ENCODE results near the gene SLC34A1. TPM values are rescaled to one million over a fixed set of nuclear protein-coding genes. Genes with fewer than 3 reads are reported as not detected.

Gene SLC34A1
- total RNA-seq, 2 donors from 2014 or later: 0.31 to 0.40 TPM

- Mint-ChIP-seq H3K36me3 (ENCODE audit: low read depth) (peaks cover 8% of the 10 kb centered on the region), H3K27me3 (no peaks in the 10 kb centered on the region), H3K27ac (peak overlapping the region; percentile 99), H3K4me1 (peaks cover 57% of the 10 kb centered on the region), H3K4me3 (no peak overlapping the region)
- ATAC-seq (no peak), DNase-seq (no peak)
- no peaks in the 10 kb centered on the region for H3K9me3 ChIP-seq (ENCODE audit: control insufficient read depth, low read length, poor library complexity, severe bottlenecking)
Observed at GRCh38 chr5:177440990-177441780, 57.0 kb downstream of the SLC34A1 start.

- H3K36me3 Mint-ChIP-seq (ENCODE audit: low read depth): peaks cover 6% of the 10 kb centered on the region
- H3K9me3 ChIP-seq (ENCODE audit: control insufficient read depth, low read length, poor library complexity, severe bottlenecking): no peaks in the 10 kb centered on the region
- H3K27ac Mint-ChIP-seq: peak overlapping the region; percentile 99
- H3K27me3 Mint-ChIP-seq: no peaks in the 10 kb centered on the region
- ATAC-seq (no peak), DNase-seq (no peak)
- H3K4me1 Mint-ChIP-seq: peaks cover 52% of the 10 kb centered on the region
- H3K4me3 Mint-ChIP-seq: no peak overlapping the region
Observed at GRCh38 chr5:177442066-177442826, 58.0 kb downstream of the SLC34A1 start.

- H3K9me3 ChIP-seq (ENCODE audit: control insufficient read depth, low read length, poor library complexity, severe bottlenecking): no peaks in the 10 kb centered on the region
- DNase-seq (peak in 1 of 3 donors; percentile 5), ATAC-seq (no peak)
- Mint-ChIP-seq H3K27ac (peak overlapping the region; percentile 99), H3K36me3 (ENCODE audit: low read depth) (peaks cover 6% of the 10 kb centered on the region), H3K27me3 (no peaks in the 10 kb centered on the region), H3K4me1 (peaks cover 49% of the 10 kb centered on the region), H3K4me3 (no peak overlapping the region)
Observed at GRCh38 chr5:177443144-177443983, 59.1 kb downstream of the SLC34A1 start.

- Mint-ChIP-seq H3K27me3 (no peaks in the 10 kb centered on the region), H3K4me3 (peak overlapping the region; percentile 90), H3K36me3 (ENCODE audit: low read depth) (peaks cover 6% of the 10 kb centered on the region), H3K27ac (peak overlapping the region; percentile 99), H3K4me1 (peaks cover 50% of the 10 kb centered on the region)
- ATAC-seq (peak; percentile 45), DNase-seq (peak in 2 of 3 donors; percentile 45)
- H3K9me3 ChIP-seq (ENCODE audit: control insufficient read depth, low read length, poor library complexity, severe bottlenecking): no peaks in the 10 kb centered on the region
Observed at GRCh38 chr5:177444106-177445051, 60.1 kb downstream of the SLC34A1 start.

- ATAC-seq: peak; percentile 35
Observed at GRCh38 chr5:177445052-177445916, 61.0 kb downstream of the SLC34A1 start.

GRCh38 chr5:177445917-177446199, 61.6 kb downstream of the SLC34A1 start:
- no peaks in the 10 kb centered on the region for H3K27me3 Mint-ChIP-seq
- peaks cover 45% of the 10 kb centered on the region for H3K4me1 Mint-ChIP-seq
- H3K4me3 Mint-ChIP-seq: peak overlapping the region; percentile 88
- peak overlapping the region; percentile 99 for H3K27ac Mint-ChIP-seq
- ATAC-seq (no peak), DNase-seq (no peak)
- peaks cover 4% of the 10 kb centered on the region for H3K36me3 Mint-ChIP-seq (ENCODE audit: low read depth)
- no peaks in the 10 kb centered on the region for H3K9me3 ChIP-seq (ENCODE audit: control insufficient read depth, low read length, poor library complexity, severe bottlenecking)

More at GRCh38 chr5:177445052-177445916, 61.0 kb downstream of the SLC34A1 start:
- peak overlapping the region; percentile 90 for H3K4me3 Mint-ChIP-seq
- peaks cover 46% of the 10 kb centered on the region for H3K4me1 Mint-ChIP-seq
- no peaks in the 10 kb centered on the region for H3K27me3 Mint-ChIP-seq
- no peaks in the 10 kb centered on the region for H3K9me3 ChIP-seq (ENCODE audit: control insufficient read depth, low read length, poor library complexity, severe bottlenecking)
- peak overlapping the region; percentile 99 for H3K27ac Mint-ChIP-seq
- H3K36me3 Mint-ChIP-seq (ENCODE audit: low read depth): peaks cover 4% of the 10 kb centered on the region
- peak in 2 of 3 donors; percentile 10 to 51 for DNase-seq

GRCh38 chr5:177446200-177447065, 62.2 kb downstream of the SLC34A1 start, which contains the start of gene PRR7:
PRR7 (plus strand) TSS chr5:177446814; CDS start chr5:177455068, 8,254 bp downstream.
- H3K4me3 Mint-ChIP-seq: peak within 1 kb of the TSS; percentile 88
- H3K27me3 Mint-ChIP-seq: no peaks in the 10 kb centered on the region
- peak within 1 kb of the TSS; percentile 99 for H3K27ac Mint-ChIP-seq
- peak; percentile 52 for ATAC-seq
- peaks cover 4% of the 10 kb centered on the region for H3K36me3 Mint-ChIP-seq (ENCODE audit: low read depth)
- peaks cover 44% of the 10 kb centered on the region for H3K4me1 Mint-ChIP-seq
- DNase-seq: peak; percentile 63 to 77 (median 64)
- no peaks in the 10 kb centered on the region for H3K9me3 ChIP-seq (ENCODE audit: control insufficient read depth, low read length, poor library complexity, severe bottlenecking)

GRCh38 chr5:177447066-177447610, 62.9 kb downstream of the SLC34A1 start:
- ATAC-seq (peak; percentile 58), DNase-seq (peak; percentile 69 to 80 (median 78))
- no peaks in the 10 kb centered on the region for H3K9me3 ChIP-seq (ENCODE audit: control insufficient read depth, low read length, poor library complexity, severe bottlenecking)
- H3K36me3 Mint-ChIP-seq (ENCODE audit: low read depth): peaks cover 4% of the 10 kb centered on the region
- H3K27me3 Mint-ChIP-seq: no peaks in the 10 kb centered on the region
- H3K27ac Mint-ChIP-seq: no peak overlapping the region
- H3K4me1 Mint-ChIP-seq: peaks cover 45% of the 10 kb centered on the region
- peak overlapping the region; percentile 78 for H3K4me3 Mint-ChIP-seq

GRCh38 chr5:177447611-177448243, 63.5 kb downstream of the SLC34A1 start:
- H3K27ac Mint-ChIP-seq: peak overlapping the region; percentile 93
- ATAC-seq: peak; percentile 3
- H3K4me3 Mint-ChIP-seq: peak overlapping the region; percentile 78
- H3K4me1 Mint-ChIP-seq: peaks cover 44% of the 10 kb centered on the region
- no peaks in the 10 kb centered on the region for H3K27me3 Mint-ChIP-seq
- peak in 1 of 3 donors; percentile 21 for DNase-seq
- H3K36me3 Mint-ChIP-seq (ENCODE audit: low read depth): no peaks in the 10 kb centered on the region
- no peaks in the 10 kb centered on the region for H3K9me3 ChIP-seq (ENCODE audit: control insufficient read depth, low read length, poor library complexity, severe bottlenecking)

Measured in T-helper 17 cell (primary cell).